ENCODE results near the gene UBE2L3.

UBE2L3 gene

DNA sequence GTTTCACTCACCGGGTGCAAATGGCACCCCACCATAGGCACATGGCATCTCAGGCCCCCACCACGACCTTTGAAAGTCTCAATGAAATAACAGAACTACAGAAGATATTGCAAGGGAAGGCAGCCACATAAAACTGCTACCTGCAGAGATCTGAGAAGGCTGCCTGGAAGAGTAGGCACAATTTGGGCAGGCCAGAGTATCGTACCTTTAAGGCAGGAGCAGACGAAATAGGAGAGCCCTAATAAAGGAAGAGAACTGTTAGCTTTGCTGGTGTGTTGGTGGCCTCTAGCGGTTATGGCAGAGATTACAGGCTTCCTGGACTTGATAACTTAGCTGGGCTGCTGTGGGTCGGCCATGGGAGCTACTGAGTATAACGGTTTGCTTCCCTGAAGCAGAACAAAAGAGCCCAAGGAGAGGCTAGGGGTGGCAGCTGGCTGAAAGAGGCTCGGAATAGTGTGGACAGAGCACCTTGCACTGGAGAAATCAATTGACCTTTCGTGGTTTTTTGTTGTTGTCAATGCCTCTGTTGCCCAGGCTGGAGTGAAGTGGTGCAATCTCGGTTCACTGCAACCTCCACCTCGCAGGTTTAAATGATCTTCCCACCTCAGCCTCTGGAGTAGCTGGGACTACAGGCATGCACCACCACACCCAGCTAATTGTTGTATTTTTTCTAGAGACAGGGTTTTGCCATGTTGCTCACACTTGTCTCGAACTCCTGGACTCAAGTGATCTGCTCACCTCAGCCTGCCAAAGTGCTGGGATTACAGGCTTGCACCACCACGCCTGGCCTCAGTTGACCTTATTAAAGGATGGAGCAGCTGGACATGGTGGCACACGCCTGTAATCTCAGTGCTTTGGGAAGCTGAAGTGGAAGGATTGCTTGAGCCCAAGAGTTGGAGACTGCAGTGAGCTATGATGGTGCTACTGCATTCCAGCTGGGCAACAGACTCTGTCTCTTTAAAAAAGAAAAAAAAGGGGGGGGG, 79.4 kb downstream of the UBE2L3 start:
- peak; percentile 8 for FAIRE-seq

DNA sequence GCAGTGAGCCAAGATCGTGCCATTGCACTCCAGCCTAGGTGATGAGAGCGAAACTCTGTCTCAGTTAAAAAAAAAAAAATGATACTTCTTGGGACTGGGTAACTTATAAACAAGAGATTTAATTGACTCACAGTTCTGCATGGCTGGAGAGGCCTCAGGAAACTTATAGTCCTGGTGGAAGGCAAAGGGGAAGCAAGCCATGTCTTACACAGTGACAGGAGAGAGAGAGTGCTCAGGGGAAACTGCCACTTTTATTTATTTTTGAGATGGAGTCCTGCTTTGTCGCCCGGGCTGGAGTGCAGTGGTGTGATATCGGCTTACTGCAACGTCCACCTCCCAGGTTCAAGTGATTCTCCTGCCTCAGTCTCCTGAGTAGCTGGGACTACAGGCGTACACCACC, 82.8 kb downstream of the UBE2L3 start:
- FAIRE-seq: no peak

DNA sequence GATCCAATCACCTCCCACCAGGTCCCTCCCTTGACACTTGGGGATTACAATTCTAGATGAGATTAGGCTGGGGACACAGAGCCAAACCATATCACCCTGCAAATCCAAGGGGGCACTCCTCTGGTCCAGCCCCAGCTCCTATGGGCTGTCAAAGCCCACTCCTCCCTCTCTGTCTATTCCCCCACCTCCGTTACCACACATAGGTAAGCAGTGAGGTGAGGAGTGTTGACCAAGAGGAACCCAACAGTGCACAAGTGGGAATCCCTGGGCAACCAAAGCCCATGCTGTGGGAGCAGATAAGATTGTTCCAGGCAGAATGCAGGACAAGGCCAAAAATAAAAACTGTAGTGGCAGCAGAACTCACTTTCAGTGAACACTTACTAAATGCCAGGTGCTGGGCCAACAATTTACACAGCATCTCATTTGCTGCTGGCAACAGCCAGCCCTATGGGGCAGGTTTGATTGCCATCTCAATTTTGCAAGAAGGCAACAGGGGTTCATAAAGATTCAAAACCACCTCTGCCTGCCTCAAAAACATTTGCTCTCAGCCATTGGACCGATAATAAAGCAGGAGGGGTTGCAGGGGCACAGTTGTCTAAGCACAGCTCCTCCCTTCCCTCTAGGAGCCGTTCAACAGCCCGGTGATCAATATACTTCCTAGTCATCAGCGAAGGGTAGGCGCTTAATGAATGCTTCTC, 83.5 kb downstream of the UBE2L3 start:
- FAIRE-seq: no peak

DNA sequence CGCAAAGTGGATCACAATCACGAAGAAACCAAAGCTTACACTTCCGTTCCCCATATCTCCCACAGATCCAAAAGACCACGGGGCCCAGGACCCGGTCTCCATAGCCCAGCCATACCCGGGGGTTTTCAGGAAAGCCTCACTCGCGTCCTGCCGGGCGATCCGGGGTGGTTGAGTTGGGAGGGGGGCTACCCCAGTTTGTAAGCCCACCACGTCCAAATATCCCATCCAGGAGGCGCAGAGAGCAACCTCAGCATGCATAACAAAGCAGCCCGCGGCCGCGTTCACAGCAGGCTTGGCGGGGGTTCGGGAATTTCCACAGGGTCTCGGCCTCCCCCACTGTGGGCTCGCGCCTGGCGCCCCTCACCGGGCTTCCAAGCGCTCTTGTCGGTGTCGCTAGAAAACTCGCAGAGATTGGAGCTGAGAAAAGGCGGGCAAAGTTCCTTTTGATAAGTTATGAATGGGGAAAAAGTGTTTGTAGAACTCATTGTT, 84.1 kb downstream of the UBE2L3 start:
- no peak for FAIRE-seq

DNA sequence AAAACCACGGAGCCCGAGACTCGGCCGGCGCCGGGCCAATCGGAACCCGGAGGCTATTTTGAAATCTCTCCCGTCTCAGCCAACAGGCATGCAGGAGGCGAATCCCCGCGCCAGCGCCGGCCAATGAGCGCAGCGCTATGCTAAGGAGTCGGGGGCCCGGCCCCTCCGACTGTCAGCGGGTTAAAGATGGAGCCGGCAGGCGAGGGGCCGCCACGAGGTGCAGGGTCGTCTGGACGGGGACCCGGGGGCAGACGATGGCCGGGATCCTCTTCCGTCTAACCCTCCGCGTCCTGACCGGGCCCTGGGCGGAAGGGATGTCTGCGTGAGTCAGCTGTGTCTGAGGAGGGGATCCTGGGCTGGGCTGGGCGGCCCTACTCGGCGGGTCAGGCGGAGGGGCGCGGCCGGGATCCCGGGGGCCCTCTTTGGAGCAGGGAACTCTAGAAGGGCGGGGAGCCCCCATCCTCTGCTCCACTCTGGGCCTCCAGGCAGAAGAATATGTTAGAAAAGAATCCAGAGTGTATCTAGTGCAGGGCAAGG, 84.6 kb downstream of the UBE2L3 start:
- peak; percentile 35 for FAIRE-seq

DNA sequence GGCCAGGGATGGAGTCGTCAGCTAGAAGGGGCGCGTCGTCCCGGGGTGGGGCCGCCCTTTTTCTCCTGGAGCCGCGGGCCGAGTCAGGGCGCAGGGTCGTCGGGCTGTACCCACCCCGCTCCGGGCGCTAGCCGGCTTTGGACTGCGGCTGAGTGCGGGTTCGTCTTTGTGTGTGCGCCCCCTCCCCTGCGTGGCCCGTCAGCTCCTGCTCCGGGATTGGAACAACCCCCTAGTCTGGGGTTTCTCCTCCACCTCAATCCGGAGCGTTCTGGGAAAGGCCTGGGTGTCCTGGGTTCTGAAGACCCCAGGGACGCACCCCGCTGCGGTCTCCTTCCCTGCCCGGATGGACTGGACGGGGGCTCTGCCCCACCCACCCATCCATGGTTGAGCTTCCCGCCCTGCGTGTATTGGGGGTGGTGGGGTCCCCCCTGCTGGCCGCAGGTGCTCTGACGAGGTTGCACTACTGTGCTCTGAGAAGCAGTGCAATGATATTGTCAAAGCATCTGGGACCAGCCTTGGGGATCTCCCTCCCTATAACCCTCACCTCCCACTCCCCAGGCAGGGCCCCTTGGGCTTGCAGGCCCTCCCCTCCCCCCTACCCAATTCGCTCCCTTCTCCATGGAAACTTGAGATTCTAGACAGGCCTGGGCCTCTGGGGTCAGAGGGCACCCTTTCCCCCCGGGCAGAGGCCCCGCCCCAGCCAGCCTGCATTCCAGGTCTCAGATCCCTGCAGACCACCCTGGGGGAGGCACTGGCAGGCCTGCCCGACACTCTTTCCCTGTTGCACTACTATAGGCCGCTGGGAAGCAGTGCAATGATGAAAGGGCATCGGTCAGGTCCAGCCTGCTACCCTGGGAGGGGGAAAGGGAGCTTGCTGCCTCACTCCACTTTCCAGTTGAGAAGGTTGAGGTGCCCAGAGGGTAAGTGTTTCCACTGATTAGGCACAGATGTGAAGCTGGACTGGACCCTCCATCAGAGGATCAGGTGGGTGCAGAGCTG, 85.3 kb downstream of the UBE2L3 start:
- FAIRE-seq: no peak

DNA sequence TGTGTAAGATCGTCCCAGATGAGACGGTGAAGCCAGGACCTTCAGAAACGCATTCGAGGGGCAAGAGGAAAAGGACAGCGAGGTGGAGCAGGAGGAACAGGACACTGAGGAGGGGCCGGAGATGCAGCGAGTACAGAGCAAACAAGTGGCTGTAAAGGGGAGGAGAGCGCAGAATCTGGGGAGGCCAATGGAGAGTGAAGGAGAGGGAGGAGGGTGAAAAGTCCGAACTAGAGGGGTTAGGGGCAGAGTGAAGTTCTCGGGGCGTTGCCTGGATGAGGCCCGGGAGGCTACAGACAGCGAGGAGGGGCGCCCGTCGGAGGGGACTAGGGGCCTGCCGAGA, 89.5 kb downstream of the UBE2L3 start:
- FAIRE-seq: no peak

DNA sequence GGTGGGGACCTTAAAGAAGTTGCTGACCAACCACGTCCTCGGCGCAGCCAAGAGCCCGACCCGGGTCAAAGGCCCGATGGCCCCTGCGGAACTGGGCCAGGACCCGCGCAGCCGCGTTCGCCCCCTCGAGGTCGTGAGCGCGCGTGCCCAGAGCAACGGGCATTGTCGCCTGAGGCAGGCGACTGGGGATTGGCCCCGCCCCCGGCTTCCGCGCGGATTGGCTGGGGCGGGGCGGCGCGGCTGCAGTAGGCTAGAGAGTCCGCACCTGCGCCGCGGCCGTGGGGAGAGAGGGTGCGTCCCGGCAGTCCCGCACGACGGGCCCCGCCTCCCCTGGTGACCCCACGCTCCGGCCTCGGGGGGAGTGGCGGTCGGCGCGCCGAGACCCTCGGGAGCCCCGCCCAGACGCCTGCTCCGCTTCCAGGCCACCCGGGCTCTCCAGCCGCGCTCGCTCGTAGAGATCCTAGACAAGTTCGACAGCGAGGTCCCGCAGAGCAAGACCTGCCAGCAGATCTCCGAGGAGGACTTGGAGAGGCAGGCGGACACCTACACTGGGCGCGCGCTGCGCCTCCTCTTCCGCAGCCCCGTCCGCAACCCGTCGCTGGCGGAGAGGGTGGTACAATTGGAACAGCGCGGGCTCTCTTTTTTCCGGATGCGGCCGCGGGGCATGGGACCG, 90.0 kb downstream of the UBE2L3 start:
- FAIRE-seq: no peak

DNA sequence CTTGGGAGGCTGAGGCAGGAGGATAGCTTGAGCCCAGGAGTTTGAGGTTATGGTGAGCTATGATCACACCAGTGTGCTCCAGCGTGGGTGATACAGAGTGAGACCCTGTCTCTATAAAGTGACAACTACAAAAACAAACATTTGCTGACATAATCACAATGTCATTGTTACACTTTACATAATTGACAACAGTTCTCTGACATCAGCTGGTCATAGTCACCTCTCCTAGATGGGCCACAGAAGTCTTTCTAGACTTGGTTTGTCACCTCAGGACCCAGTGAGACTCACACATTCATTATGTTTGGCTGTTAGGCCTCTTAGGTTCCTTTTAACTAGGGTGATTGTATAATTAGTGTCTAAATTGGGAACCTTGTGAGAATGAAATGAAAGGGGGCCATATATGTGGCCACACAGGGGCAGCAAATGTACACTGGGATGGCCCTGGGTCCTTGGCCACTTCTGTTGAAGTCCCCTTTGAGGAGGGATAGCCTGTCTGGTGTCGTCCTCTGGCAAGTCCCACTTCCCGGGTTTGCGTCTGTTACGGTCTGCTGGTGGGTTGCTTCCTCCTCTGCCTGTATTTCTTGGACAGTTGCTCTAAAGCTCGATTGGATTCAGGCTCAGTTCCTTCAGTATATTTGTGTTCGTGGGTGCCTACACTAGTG, 92.5 kb downstream of the UBE2L3 start:
- no peak for FAIRE-seq

DNA sequence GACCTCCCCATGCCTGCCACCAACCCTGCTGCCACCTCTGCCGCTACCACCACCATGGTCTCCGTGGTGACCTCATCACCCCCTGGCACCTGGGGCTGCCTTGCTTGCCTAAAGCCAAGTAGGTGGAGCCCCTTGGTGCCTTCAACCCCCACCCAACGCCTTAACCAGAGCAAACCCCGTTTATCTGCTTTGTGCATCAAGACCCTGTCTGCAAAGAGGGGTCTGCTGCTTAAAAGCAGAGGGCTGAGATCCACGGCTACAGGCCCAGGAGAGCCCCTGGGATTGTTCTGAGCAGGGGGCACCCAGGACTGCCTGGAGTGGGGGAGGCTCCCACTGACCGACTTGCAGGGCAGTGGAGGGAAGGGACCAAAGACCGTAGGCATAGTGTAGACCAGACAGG, 93.4 kb downstream of the UBE2L3 start:
- no peak for FAIRE-seq

DNA sequence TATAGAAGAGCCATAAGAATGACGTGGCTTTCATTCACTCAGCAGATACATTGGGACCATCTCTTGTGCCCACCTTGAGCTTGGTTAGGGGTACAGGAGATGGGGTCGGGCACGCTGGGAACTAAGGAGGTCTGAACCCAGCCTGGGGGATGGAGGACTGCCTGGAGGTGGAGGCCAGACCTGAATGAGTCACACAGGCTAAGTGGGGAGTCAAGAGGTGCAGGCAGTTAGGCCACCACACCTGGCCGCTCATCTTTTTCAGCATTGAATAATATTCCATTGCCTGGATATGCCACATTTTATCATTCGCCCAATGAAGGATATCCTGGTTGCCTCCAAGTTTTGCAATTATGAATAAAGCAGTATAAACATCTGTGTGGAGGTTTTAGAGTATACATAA, 94.5 kb downstream of the UBE2L3 start:
- FAIRE-seq: no peak

DNA sequence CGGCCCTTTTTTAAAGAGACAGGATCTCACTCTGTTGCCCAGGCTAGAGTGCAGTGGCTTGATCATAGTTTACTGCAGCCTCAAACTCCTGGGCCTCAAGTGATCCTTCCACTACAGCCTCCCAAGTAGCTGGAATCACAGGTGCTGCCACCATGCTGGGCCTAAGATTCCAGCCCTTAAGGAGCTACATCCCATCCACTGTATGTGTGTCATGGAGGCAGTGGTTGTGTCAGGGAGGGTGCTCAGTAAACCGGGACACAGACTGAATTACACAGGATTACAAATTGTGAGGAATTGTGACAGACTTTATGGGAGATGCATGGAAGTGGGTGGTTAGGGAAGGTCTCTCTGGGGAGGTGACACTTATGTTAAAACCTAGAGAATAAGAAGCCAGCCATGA, 96.2 kb downstream of the UBE2L3 start:
- no peak for FAIRE-seq

DNA sequence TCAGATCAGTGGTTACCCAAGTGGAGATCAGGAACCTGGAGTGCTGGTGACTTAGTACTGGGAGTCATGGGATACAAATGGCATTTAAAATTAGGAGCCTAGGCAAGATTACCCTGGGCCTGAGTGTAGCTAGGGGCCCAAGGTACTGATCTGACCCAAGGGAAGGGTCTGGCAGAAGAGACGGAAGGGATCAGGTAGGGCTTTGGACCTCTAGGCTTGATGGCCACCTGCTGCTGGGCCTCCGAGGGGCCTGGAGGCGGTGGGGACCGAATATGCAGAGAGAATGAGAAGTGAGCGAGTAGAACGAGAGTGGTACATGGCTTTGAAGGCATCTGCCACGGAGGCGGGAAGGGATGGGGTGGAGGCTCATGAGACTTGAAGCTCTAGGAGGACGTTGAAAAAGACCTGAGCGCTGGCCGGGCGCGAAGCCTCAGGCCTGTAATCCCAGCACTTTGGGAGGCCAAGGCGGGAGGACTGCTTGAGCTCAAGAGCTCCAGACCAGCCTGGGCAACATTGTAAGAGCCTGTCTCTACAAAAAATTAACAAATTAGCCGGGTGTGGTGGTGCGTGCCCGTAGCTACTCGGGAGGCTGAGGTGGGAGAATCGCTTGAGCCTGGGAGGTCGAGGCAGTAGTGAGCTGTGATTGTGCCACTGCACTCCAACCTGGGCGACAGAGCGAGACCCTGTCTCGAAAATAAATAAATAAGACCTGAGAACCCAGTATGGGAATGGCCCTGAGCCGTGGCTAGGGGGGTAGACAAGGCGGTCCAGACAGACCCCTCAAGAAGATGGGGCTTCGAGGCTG, 97.7 kb downstream of the UBE2L3 start:
- no peak for FAIRE-seq

DNA sequence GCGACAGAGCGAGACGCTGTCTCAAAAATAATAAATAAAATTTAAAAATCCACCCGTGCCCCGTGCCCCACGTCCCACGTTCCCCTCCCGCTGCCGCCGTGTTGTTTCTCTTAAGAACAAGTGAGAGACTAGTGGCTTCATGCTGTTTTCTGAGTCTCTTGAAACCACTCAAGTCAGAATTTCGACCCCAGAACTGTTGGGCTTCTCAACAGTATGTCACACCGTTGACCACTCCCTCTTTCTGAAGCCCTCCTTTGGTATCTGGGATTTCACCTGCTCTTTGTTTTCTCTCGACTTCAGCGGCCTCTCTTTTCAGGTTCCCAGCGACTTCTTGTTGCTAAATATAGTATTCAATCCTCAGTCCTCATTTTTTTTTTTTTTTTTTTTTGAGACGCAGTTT, 99.3 kb downstream of the UBE2L3 start:
- FAIRE-seq: no peak

DNA sequence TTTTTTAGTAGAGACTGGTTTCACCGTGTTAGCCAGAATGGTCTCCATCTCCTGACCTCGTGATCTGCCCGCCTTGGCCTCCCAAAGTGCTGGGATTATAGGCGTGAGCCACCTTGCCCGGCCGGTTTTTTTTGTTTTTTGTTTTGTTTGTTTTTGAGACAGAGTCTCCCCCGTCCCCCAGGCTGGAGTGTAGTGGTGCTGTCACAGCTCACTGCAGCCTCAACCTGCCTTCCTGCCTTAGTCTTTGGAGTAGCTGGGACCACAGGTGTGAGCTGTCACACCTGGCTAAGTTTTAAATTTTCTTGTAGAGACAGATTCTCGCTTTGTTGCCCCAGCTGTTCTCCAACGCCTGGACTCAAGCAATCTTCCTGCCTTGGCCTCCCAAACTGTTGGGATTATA, 101.5 kb downstream of the UBE2L3 start:
- FAIRE-seq: no peak

DNA sequence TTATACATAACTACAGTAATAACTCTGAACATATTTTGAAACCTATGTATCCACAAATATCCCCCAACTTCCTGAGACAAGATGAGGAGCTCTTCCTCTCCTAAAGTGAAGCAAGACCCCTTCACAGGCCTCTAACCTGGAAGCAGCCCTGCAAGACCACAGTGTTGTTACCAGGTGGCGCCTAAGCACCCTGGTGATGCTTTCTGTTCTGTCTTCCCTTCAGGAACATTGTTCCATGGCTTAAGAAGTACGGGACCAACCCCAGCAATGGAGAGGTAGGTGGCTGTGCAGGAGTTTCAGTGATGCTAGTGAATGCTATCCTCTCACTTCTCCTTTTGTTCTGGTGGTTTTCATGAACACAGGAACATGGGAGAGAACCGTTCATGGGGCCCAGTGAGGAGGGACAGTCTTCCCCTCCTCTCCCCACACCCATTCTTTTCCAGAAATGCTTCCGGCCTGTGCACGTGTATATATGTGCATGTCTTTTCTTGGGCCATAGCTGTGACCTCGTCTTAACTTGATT, 104.7 kb downstream of the UBE2L3 start:
- no peak for FAIRE-seq

Data from endometrium (tissue), 2 donors.